HepG2 (cell line): Measurements from ENCODE around the gene IFNLR1. TPM values are rescaled to one million over a fixed set of nuclear protein-coding genes. Genes with fewer than 3 reads are reported as not detected.

Source experiments
- ATAC-seq: fragments of 200-7000 bp; cut with Tn5 transposase; 3 replicates; pipeline ENCODE4 v1.9.1; 2020; ENCODE audit warnings: mild to moderate bottlenecking, moderate library complexity
- BruUV-seq: library from RNA; stranded (reverse); fragments of 400-500 nt; replicated peaks from 2 replicates; lab custom pipeline; 2021; lab: Mats Ljungman, UMichigan
- CTCF ChIA-PET: fragments of 300-600 bp; formaldehyde crosslinking; extraction: SDS; loops from one replicate; lab custom pipeline; 2021; ENCODE audit warnings: low total read pairs, inconsistent platforms, low intra/inter-chr PET ratio; lab: Yijun Ruan, JAX
- POLR2A ChIA-PET: fragments of 350-600 bp; sonication (Branson Sonifier 250); formaldehyde crosslinking; loops from one replicate; lab custom pipeline; 2020; ENCODE audit warnings: antibody characterized with exemption, inconsistent platforms; lab: Yijun Ruan, JAX
- DNase-seq: peaks from one replicate; pipeline ENCODE4 v3.0.0-alpha.2; 2015; ENCODE audit warnings: low spot score
- FAIRE-seq: peaks from 3 replicates; lab custom pipeline; 2011; peaks lifted over from hg19 to GRCh38; lab: Jason Lieb, UNC
- H2AFZ ChIP-seq: one replicate; pipeline ENCODE4 v1.6.1; 2011; ENCODE audit warnings: low read length, inconsistent platforms
- H3K27ac ChIP-seq: fragments of 300-600 bp; 3 replicates; pipeline ENCODE4 v1.8.0; 2011; ENCODE audit warnings: mixed run types, mild to moderate bottlenecking, mixed read lengths, low read length, inconsistent platforms; ENCODE audit not compliant: insufficient read depth; ENCODE audit errors: extremely low read length
- H3K27me3 ChIP-seq, 2 experiments: fragments of 200-600 bp in 1 of 2; 2 replicates in 1 of 2; 3 replicates in 1 of 2; pipeline versions ENCODE4 v1.6.0 to v1.8.0; 2011; ENCODE audit warnings: low read length in 2 of 2, mild to moderate bottlenecking in 2 of 2, moderate library complexity in 2 of 2, inconsistent platforms in 1 of 2; ENCODE audit not compliant: insufficient read depth in 2 of 2, control insufficient read depth in 1 of 2
- H3K36me3 ChIP-seq, 2 experiments: fragments of 200-600 bp in 1 of 2; replicated peaks in 1 of 2; 2 replicates in 1 of 2; 3 replicates in 1 of 2; pipeline versions ENCODE4 v1.5.1 to v1.8.0; 2011; ENCODE audit warnings: low read length in 2 of 2, inconsistent platforms in 1 of 2; ENCODE audit not compliant: insufficient read depth in 2 of 2, control insufficient read depth in 1 of 2
- H3K4me1 ChIP-seq: 2 replicates; pipeline ENCODE4 v1.5.1; 2012; ENCODE audit warnings: low read length, inconsistent platforms; ENCODE audit not compliant: insufficient read depth
- H3K4me2 ChIP-seq: 2 replicates; pipeline ENCODE4 v1.6.0; 2011; ENCODE audit warnings: low read depth, low read length, inconsistent platforms
- H3K4me3 ChIP-seq, 3 experiments: fragments of 200-600 bp in 1 of 3; sonication (generic), shearing (Covaris generic) in 1 of 3; replicated peaks in 1 of 3; 2 replicates each; pipeline ENCODE4 v1.5.1; 2011 to 2016; ENCODE audit warnings: low read length in 3 of 3, inconsistent platforms in 2 of 3, low read depth in 2 of 3, mild to moderate bottlenecking in 2 of 3, control low read depth in 1 of 3, mixed read lengths in 1 of 3; ENCODE audit not compliant: insufficient read depth in 1 of 3
- H3K79me2 ChIP-seq: one replicate; pipeline ENCODE4 v1.6.1; 2011; ENCODE audit warnings: low read length, inconsistent platforms; ENCODE audit not compliant: insufficient read depth
- H3K9ac ChIP-seq: 2 replicates; pipeline ENCODE4 v1.6.0; 2011; ENCODE audit warnings: mild to moderate bottlenecking, low read depth, low read length, inconsistent platforms; ENCODE audit not compliant: insufficient read depth
- H3K9me3 ChIP-seq: 2 replicates; pipeline ENCODE4 v1.5.1; 2012; ENCODE audit warnings: mild to moderate bottlenecking, low read length
- H4K20me1 ChIP-seq: 2 replicates; pipeline ENCODE4 v1.6.0; 2011; ENCODE audit warnings: inconsistent platforms, mild to moderate bottlenecking, low read length, moderate library complexity; ENCODE audit not compliant: insufficient read depth
- BORCS8-MEF2B ChIP-seq: sonication (generic); formaldehyde crosslinking; IDR thresholded peaks from 2 replicates; pipeline ENCODE4 v1.8.0; 2022; ENCODE audit warnings: mild to moderate bottlenecking, missing genetic modification reagents
- ETV5 ChIP-seq: IDR thresholded peaks from 2 replicates; pipeline ENCODE4 v1.6.1; 2018; ENCODE audit warnings: missing biosample characterization, missing genetic modification reagents, inconsistent platforms, borderline replicate concordance
- HOXA7 ChIP-seq: sonication (generic); formaldehyde crosslinking; IDR thresholded peaks from 2 replicates; pipeline ENCODE4 v1.8.1; 2022; ENCODE audit warnings: mild to moderate bottlenecking, missing genetic modification reagents, moderate library complexity
- NCOA2 ChIP-seq: sonication (generic); formaldehyde crosslinking; IDR thresholded peaks from 2 replicates; pipeline ENCODE4 v1.8.0; 2022; ENCODE audit warnings: inconsistent platforms
- REL ChIP-seq: sonication (generic); formaldehyde crosslinking; conservative IDR thresholded peaks from 2 replicates; pipeline ENCODE4 v1.8.0; 2022; ENCODE audit warnings: mild to moderate bottlenecking, missing genetic modification reagents, moderate library complexity
- SAP130 ChIP-seq: IDR thresholded peaks from 2 replicates; pipeline ENCODE4 v1.6.1; 2016; ENCODE audit warnings: low read depth
- SIN3A ChIP-seq: IDR thresholded peaks from 2 replicates; pipeline ENCODE4 v1.6.1; 2011; ENCODE audit warnings: low read depth, mild to moderate bottlenecking, control low read depth, low read length, borderline replicate concordance
- ZNF124 ChIP-seq: sonication (generic); formaldehyde crosslinking; IDR thresholded peaks from 2 replicates; pipeline ENCODE4 v1.4.0; 2020; ENCODE audit warnings: missing genetic modification reagents
- ZNF17 ChIP-seq: sonication (generic); formaldehyde crosslinking; IDR thresholded peaks from 2 replicates; pipeline ENCODE4 v1.5.0; 2020; ENCODE audit warnings: mild to moderate bottlenecking, missing genetic modification reagents
- ZNF24 ChIP-seq: fragments of 450-650 bp; IDR thresholded peaks from 2 replicates; pipeline ENCODE4 v1.6.1; 2017; ENCODE audit warnings: antibody characterized with exemption, mild to moderate bottlenecking
- ZNF331 ChIP-seq: sonication (generic); formaldehyde crosslinking; IDR thresholded peaks from 2 replicates; pipeline ENCODE4 v1.4.0; 2020; ENCODE audit warnings: missing genetic modification reagents
- ZNF382 ChIP-seq: sonication (generic); formaldehyde crosslinking; IDR thresholded peaks from 2 replicates; pipeline ENCODE4 v1.5.0; 2020; ENCODE audit warnings: missing genetic modification reagents, mild to moderate bottlenecking, borderline replicate concordance
- WGBS: methylation state at CpG from one replicate; pipeline ENCODE4 v1.1.6; 2017; ENCODE audit warnings: low lambda C conversion rate; 5-methylcytosine and 5-hydroxymethylcytosine counted together
- in situ Hi-C: cut with HindIII; loops from 2 replicates; pipeline ENCODE4 v1.10.0; 2017; ENCODE audit warnings: low pct_unique_long_range_greater_than_20kb; ENCODE audit not compliant: extremely low pct_ligation_motif_present
- intact Hi-C: fragments of 100-400 bp; cut with micrococcal nuclease; formaldehyde crosslinking; loops from one replicate; pipeline ENCODE4 v1.10.0; 2022; ENCODE audit not compliant: unreplicated experiment
- polyA plus RNA-seq, 8 experiments: library from polyadenylated mRNA; depleted of rRNA in 3 of 8; stranded (reverse) in 7 of 8; unstranded in 1 of 8; fragments of >200 nt; fragmentation: Illumina TruSeq in 4 of 8; extraction: Trizol in 4 of 8; gene quantifications; 2 replicates each; pipeline versions ENCODE4 v1.2.1 to v1.2.3, GENCODE V29; 2011 to 2016; ENCODE audit warnings: low read depth in 4 of 8, missing spikeins in 1 of 8, mixed read lengths in 1 of 8; ENCODE audit not compliant: insufficient read depth in 1 of 8
- total RNA-seq, 5 experiments: library from RNA; depleted of rRNA; stranded (reverse); fragments of >200 nt; fragmentation: Illumina TruSeq; extraction: Trizol; gene quantifications; 2 replicates each; pipeline ENCODE4 v1.2.3, GENCODE V29; 2016; ENCODE audit warnings: low read depth in 1 of 5
- TF ChIP-seq, protein P1 (sequence below), 2 experiments: fragments of 450-650 bp in 1 of 2; sonication (generic) in 1 of 2; formaldehyde crosslinking in 1 of 2; IDR thresholded peaks; 2 replicates each; pipeline versions ENCODE4 v1.6.1 to v1.8.0; 2016 to 2022; ENCODE audit warnings: antibody characterized with exemption in 1 of 2, mild to moderate bottlenecking in 1 of 2, missing genetic modification reagents in 1 of 2
- TF ChIP-seq, protein P2 (sequence below): sonication (generic); formaldehyde crosslinking; IDR thresholded peaks from 2 replicates; pipeline ENCODE4 v1.4.0; 2020; ENCODE audit warnings: mild to moderate bottlenecking, missing genetic modification reagents

The IFNLR1 gene
- total and polyA plus RNA-seq, 2 of the 13 experiments (the other 11 are each of a cell fraction or from before 2014, with no cell fraction given) = 3.8 to 8.5 TPM

DNA sequence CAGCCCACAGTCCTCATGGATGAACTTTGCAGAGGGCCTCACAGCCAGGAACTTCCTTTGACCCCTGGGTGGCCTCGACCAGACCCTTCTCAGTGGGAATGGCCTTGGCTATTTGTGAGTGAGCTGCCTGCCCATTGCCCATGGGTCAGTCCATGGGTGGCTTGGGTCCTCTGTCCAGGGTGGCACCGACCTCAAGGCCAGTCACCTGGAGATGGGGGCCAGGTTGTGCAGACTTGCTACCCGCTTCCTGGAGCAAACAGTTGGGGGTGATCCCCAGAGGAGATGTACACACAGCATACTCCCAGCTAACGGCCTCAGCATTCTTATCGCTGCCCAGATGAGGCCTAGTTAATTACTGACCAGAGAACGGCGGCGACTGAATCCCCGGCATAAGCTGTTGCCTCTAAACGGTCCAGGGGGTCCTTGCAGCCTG lies 23.1 kb upstream of the IFNLR1 start:
- H3K4me1 ChIP-seq = peaks cover 51% of the 10 kb centered on the region
- ChIA-PET POLR2A (no interaction called here), CTCF (no interaction called here)
- no peaks in the 10 kb centered on the region; the same call in 1 of the 2 replicates for H4K20me1 ChIP-seq
- no peak overlapping the region for H3K9ac ChIP-seq
- BruUV-seq = no TSS peak
- intact Hi-C loops (no loop called here), in situ Hi-C loops (no loop called here)
- FAIRE-seq (peak; percentile 68), DNase-seq (peak; percentile 34), ATAC-seq (peak; percentile 90)
- peak overlapping the region; percentile 93 for H3K4me2 ChIP-seq
- no peaks in the 10 kb centered on the region for H3K36me3 ChIP-seq
- H2AFZ ChIP-seq = no peak overlapping the region
- H3K79me2 ChIP-seq = no peaks in the 10 kb centered on the region
- WGBS = 0% methylated on average over 1 of the region's 10 CpGs
- peak overlapping the region; percentile 52 for H3K27ac ChIP-seq
- H3K27me3 ChIP-seq = peaks cover 1 to 10% of the 10 kb centered on the region in 2 experiments; a peak in 4 of 5 replicates
- peaks cover 5% of the 10 kb centered on the region for H3K9me3 ChIP-seq
- H3K4me3 ChIP-seq = peak overlapping the region; percentile 31 to 64 (median 32)
- TF ChIP-seq, protein P1, sequence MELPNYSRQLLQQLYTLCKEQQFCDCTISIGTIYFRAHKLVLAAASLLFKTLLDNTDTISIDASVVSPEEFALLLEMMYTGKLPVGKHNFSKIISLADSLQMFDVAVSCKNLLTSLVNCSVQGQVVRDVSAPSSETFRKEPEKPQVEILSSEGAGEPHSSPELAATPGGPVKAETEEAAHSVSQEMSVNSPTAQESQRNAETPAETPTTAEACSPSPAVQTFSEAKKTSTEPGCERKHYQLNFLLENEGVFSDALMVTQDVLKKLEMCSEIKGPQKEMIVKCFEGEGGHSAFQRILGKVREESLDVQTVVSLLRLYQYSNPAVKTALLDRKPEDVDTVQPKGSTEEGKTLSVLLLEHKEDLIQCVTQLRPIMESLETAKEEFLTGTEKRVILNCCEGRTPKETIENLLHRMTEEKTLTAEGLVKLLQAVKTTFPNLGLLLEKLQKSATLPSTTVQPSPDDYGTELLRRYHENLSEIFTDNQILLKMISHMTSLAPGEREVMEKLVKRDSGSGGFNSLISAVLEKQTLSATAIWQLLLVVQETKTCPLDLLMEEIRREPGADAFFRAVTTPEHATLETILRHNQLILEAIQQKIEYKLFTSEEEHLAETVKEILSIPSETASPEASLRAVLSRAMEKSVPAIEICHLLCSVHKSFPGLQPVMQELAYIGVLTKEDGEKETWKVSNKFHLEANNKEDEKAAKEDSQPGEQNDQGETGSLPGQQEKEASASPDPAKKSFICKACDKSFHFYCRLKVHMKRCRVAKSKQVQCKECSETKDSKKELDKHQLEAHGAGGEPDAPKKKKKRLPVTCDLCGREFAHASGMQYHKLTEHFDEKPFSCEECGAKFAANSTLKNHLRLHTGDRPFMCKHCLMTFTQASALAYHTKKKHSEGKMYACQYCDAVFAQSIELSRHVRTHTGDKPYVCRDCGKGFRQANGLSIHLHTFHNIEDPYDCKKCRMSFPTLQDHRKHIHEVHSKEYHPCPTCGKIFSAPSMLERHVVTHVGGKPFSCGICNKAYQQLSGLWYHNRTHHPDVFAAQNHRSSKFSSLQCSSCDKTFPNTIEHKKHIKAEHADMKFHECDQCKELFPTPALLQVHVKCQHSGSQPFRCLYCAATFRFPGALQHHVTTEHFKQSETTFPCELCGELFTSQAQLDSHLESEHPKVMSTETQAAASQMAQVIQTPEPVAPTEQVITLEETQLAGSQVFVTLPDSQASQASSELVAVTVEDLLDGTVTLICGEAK (IDR thresholded peaks at IDR 0.05) = no peak
- TF ChIP-seq, protein P1 (CRISPR knock-in tag; IDR thresholded peaks at IDR 0.05) = 0 out of 2 replicates have a peak, but pooled peaks have one; percentile 30
- TF ChIP-seq HOXA7 (CRISPR knock-in tag) (no peak), SIN3A (no peak), ZNF124 (no peak), REL (CRISPR knock-in tag) (no peak), ETV5 (CRISPR knock-in tag) (peak; percentile 44; the same call in 1 of the 2 replicates), ZNF331 (CRISPR knock-in tag) (no peak), SAP130 (CRISPR knock-in tag) (peak; percentile 55), ZNF17 (no peak), NCOA2 (CRISPR knock-in tag) (0 out of 2 replicates have a peak, but pooled peaks have one; percentile 18), ZNF24 (no peak), BORCS8-MEF2B (CRISPR knock-in tag) (no peak), ZNF382 (CRISPR knock-in tag) (no peak)
- TF ChIP-seq, protein P2, sequence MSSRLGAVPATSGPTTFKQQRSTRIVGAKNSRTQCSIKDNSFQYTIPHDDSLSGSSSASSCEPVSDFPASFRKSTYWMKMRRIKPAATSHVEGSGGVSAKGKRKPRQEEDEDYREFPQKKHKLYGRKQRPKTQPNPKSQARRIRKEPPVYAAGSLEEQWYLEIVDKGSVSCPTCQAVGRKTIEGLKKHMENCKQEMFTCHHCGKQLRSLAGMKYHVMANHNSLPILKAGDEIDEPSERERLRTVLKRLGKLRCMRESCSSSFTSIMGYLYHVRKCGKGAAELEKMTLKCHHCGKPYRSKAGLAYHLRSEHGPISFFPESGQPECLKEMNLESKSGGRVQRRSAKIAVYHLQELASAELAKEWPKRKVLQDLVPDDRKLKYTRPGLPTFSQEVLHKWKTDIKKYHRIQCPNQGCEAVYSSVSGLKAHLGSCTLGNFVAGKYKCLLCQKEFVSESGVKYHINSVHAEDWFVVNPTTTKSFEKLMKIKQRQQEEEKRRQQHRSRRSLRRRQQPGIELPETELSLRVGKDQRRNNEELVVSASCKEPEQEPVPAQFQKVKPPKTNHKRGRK (CRISPR knock-in tag) = no peak
